ENCODE data around the gene PCDHGA2. TPM values are rescaled to one million over a fixed set of nuclear protein-coding genes. Genes with fewer than 3 reads are reported as not detected.
"Not testable (repeated sequence)": the region's sequence is repeated elsewhere in the genome, so short reads cannot be mapped to it uniquely, and the experiment has no call there.

The PCDHGA2 gene
- not detected for polyA plus RNA-seq (2012; ENCODE audit: missing spikeins)

DNA sequence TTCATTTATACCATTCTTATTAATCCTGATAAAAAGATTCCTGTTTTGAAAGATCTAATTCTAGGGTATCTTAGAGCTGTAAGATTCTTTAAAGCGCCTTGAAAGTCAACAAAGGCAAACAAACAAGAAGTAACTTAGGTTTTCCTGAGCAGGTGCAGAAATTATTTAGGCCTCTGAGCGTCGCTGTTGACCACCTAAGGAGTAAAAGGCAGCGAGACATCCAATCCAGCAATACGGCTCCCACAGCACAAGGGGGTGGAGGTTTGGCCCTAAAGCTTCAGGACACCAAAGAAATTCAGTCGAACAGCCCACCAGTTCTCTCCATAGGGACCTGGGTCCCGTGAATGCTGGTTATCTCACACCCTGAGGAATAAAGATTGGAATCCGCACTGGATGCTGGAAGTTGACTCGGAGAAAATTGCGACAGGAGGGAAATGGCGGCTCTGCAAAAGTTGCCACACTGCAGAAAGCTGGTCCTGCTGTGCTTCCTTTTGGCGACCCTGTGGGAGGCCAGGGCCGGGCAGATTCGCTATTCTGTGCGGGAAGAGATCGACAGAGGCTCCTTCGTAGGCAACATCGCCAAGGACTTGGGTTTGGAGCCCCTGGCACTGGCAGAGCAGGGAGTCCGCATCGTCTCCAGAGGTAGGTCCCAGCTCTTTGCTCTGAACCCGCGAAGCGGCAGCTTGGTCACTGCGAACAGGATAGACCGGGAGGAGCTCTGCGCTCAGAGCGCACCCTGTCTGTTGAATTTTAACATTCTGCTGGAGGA lies at the start of gene PCDHGA2:
PCDHGA2 (plus strand) TSS at position 223 of the 769 bp plus-strand sequence.
- DNase-seq (ENCODE audit: insufficient read length) (no peak), FAIRE-seq (no peak)
- TF ChIP-seq POLR2A (IDR thresholded peaks at IDR 0.05; ENCODE audit: low read depth, low read length): no peak
- TF ChIP-seq TAF1 (IDR thresholded peaks at IDR 0.05; ENCODE audit: borderline replicate concordance, low read depth, low read length): no peak
- TF ChIP-seq POLR2AphosphoS5 (IDR thresholded peaks at IDR 0.05; ENCODE audit: low read depth, low read length): no peak

DNA sequence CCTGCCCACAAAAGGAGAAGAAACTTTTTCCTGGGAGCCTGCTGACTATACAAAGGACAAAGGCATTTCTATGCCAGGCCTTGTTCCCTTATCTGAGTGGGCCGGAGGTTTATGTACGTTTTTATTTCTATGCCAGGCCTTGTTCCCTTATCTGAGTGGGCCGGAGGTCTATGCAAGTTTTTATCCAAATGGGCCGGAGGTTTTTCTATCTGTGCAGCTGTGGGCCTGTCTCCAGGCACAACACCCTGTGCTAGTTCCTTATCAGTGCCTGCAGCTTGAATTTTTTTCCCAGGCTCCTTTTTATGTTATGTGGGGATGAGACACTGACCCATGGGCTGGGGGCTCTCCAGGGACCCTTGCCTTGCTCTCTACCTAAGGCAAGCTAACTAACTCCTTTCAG lies 40.2 kb upstream of the PCDHGA2 start:
- DNase-seq (ENCODE audit: insufficient read length) (no peak), FAIRE-seq (no peak)
- no peak for TF ChIP-seq POLR2A (IDR thresholded peaks at IDR 0.05; ENCODE audit: low read depth, low read length)
- TF ChIP-seq POLR2AphosphoS5 (IDR thresholded peaks at IDR 0.05; ENCODE audit: low read depth, low read length): no peak
- no peak for TF ChIP-seq TAF1 (IDR thresholded peaks at IDR 0.05; ENCODE audit: borderline replicate concordance, low read depth, low read length)

DNA sequence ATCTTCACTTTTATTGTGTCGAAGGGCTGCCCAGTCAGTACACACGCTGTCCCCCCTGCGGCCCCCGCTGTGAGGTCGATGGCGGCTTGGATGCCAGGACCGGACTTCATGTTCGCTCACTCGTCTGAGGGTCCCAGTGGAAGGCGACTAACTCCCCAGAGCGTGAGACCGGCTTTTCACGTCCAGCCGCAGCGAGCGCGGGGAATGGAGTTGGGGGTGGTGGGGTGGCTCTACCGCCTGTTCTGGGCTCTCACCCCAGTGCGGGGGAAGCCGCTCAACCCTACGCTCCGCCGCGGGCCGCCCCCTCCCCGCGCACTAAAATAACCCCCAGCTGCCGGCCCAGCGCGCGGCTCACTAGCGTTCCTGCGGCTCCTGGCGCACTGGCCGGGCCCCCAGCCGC lies 34.8 kb upstream of the PCDHGA2 start, which contains the start of gene SLC25A2:
SLC25A2 (minus strand) TSS at position 294 of the 400 bp plus-strand sequence; CDS start at position 110, 184 bp downstream.
- no peak for DNase-seq (ENCODE audit: insufficient read length)
- TF ChIP-seq POLR2A (IDR thresholded peaks at IDR 0.05; ENCODE audit: low read depth, low read length): no peak
- no peak for TF ChIP-seq POLR2AphosphoS5 (IDR thresholded peaks at IDR 0.05; ENCODE audit: low read depth, low read length)
- no peak for TF ChIP-seq TAF1 (IDR thresholded peaks at IDR 0.05; ENCODE audit: borderline replicate concordance, low read depth, low read length)
- no peak for FAIRE-seq

DNA sequence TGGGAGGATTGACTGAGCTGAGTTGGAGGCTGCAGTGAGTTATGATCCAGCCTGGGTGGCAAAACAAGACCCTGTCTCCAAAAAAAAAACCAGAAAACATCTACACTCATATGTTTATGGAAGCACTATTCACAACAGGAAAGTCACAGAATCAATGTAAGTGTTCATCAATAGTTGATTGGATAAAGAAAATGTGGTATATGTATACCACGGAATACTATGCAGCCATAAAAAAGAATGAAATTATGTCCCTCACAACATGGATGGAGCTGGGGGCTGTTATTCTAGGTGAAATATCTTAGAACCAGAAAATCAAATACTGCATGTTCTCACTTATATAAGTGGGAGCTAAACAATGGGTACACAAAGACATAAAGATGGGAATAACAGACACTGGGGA lies 31.9 kb upstream of the PCDHGA2 start:
- DNase-seq (ENCODE audit: insufficient read length): no peak
- TF ChIP-seq POLR2A (IDR thresholded peaks at IDR 0.05; ENCODE audit: low read depth, low read length): no peak
- TF ChIP-seq TAF1 (IDR thresholded peaks at IDR 0.05; ENCODE audit: borderline replicate concordance, low read depth, low read length): no peak
- no peak for TF ChIP-seq POLR2AphosphoS5 (IDR thresholded peaks at IDR 0.05; ENCODE audit: low read depth, low read length)
- FAIRE-seq: no peak

DNA sequence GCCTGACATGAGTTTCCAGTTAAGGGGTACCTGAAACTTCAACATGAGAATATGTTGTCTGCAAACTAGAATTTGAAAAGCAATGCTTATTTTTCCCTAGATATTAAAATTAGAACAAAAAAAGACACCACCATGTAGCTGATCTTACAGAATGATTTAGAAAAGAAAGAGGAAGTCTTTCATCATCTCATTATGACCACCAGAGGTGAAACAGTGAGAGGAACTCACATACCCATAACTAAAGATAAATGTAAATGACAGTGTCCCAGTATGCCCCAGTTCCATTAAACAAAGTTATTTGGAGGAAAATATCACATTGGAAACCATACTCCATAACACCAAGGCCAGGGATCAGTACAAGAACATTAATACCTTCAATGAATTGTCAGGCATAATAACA lies 24.8 kb upstream of the PCDHGA2 start:
- no peak for FAIRE-seq
- DNase-seq (ENCODE audit: insufficient read length): no peak
- TF ChIP-seq POLR2AphosphoS5 (IDR thresholded peaks at IDR 0.05; ENCODE audit: low read depth, low read length) (no peak), TAF1 (IDR thresholded peaks at IDR 0.05; ENCODE audit: borderline replicate concordance, low read depth, low read length) (no peak), POLR2A (IDR thresholded peaks at IDR 0.05; ENCODE audit: low read depth, low read length) (no peak)

DNA sequence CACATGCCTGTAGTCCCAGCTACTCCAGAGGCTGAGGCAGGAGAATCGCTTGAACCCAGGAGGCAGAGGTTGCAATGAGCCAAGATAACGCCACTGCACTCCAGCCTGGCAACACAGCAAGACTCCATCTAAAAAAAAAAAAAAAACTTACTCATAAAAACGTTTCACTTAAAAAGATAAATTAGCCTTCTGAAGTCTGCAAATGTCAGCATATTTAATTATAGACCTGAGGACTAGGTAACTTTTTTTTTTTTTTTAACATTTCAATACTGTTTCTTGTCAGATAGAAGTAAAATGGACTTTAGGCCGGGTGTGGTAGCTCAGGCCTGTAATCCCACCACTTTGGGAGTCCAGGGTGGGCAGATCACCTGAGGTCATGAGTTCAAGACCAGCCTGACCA lies 21.6 kb upstream of the PCDHGA2 start:
- not testable (repeated sequence) for FAIRE-seq; DNase-seq (ENCODE audit: insufficient read length)

DNA sequence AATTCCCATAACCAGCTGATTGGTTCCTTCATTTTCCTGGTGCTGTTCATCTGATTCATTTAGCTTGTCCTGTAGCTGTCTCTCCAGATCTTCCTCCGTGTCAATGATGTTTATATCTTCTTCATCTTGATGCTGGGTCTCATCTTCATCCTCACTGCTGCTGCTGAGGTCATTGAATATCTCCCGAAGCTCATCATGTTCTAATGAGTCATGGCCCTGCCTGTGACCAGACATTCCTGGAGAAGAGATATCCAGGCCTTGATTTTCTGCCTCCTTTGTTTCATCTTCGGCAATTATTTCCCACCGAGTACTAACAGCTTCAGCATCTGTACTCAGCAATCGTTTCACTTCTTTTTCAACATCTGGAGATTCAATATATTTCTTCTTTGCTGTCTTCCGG lies 19.4 kb upstream of the PCDHGA2 start:
- TF ChIP-seq POLR2A (IDR thresholded peaks at IDR 0.05; ENCODE audit: low read depth, low read length): no peak
- no peak for TF ChIP-seq TAF1 (IDR thresholded peaks at IDR 0.05; ENCODE audit: borderline replicate concordance, low read depth, low read length)
- TF ChIP-seq POLR2AphosphoS5 (IDR thresholded peaks at IDR 0.05; ENCODE audit: low read depth, low read length): no peak
- FAIRE-seq (no peak), DNase-seq (ENCODE audit: insufficient read length) (no peak)

DNA sequence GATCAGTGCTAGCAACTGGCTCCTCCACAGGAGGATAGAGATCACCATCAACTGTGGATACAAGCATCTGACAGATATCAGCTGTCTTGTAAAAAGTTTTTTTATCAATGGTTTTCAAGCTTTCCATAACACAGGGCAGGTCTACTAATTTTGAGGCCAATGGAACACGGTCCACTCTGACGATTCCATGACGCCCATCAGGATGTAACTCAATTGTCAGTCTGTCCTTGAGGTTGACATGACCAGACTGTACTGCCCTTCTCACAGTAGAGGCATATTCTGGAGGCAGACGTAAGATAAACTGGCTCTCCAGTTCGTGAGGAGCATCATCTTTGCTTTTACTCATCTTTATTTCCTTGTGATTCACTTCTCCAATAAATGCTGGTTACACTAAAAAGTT lies 18.9 kb upstream of the PCDHGA2 start:
- DNase-seq (ENCODE audit: insufficient read length) (no peak), FAIRE-seq (peak; percentile 48)
- TF ChIP-seq TAF1 (IDR thresholded peaks at IDR 0.05; ENCODE audit: borderline replicate concordance, low read depth, low read length): no peak
- no peak for TF ChIP-seq POLR2A (IDR thresholded peaks at IDR 0.05; ENCODE audit: low read depth, low read length)
- no peak for TF ChIP-seq POLR2AphosphoS5 (IDR thresholded peaks at IDR 0.05; ENCODE audit: low read depth, low read length)

DNA sequence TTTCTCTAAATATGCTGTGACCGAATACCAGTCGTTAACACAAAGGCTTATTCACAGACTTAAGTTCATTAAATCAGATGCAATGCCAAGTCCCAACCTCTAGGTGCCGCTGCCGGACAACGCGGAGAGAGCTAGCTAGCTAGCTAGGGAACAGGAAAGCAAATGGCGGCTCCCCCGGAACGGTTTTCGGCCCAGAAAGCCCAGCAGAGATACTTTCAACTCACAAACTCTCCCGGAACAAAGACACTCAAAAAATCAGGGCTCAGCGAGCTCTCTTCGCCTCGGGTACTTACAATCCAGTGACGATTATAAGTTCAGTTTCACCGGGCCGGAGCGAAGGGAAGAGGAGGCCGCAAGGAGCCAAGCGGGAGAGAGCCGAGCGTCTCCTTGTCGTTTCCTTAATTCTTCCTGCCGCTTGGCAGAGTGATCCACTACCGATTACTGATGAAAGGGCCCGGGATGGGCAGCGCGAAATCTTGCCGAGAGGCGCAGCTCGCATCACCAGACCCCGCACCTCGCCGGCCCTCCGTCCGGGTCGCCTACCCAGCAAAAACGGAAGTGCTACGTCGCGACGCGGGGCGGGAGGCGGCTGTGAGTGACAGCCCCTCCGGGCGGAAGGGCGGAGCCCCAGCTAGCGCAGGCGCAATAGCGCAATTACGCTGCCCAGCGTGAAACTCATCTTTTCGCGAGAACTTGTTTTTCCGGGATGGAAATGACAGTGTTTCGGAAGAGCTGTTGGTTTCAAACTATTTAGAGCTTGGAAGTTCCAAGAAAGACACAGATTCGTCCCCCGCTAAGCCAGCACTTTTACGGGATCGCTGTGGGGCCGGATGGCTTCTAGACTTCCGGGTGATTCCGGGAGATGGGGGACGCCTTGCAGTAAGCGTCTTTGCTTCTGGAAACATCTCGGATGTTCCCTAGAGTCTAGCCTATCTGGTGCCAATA lies 18.1 kb upstream of the PCDHGA2 start, which contains the start of gene TAF7:
TAF7 (minus strand) TSS at position 560 of the 945 bp plus-strand sequence. CDS start 740 bp downstream, outside the sequence.
- peak; percentile 97 for TF ChIP-seq POLR2A (IDR thresholded peaks at IDR 0.05; ENCODE audit: low read depth, low read length)
- peak; percentile 96 for TF ChIP-seq POLR2AphosphoS5 (IDR thresholded peaks at IDR 0.05; ENCODE audit: low read depth, low read length)
- TF ChIP-seq TAF1 (IDR thresholded peaks at IDR 0.05; ENCODE audit: borderline replicate concordance, low read depth, low read length): peak; percentile 73
- DNase-seq (ENCODE audit: insufficient read length) (peak; percentile 64), FAIRE-seq (peak; percentile 98)

DNA sequence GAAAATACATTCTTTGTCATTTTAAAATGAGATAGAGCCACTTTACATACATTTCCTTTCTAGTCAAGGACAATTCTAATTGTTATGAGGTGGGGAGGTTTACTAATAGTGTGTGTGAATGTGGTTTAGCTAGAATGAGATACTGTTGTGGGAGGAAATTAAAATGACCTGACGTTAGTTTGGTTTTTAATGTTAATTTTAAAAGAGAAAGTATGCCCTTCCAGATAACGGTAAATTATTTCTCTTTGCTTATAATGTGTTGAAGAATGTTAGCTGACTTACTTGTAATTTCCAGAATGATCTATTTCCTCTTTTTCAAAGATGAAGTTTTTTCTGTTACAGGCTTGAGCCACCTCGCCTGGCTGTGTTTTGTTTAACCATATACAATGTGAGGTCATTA lies 16.3 kb upstream of the PCDHGA2 start:
- TF ChIP-seq POLR2A (IDR thresholded peaks at IDR 0.05; ENCODE audit: low read depth, low read length): no peak
- TF ChIP-seq TAF1 (IDR thresholded peaks at IDR 0.05; ENCODE audit: borderline replicate concordance, low read depth, low read length): no peak
- no peak for TF ChIP-seq POLR2AphosphoS5 (IDR thresholded peaks at IDR 0.05; ENCODE audit: low read depth, low read length)
- FAIRE-seq (no peak), DNase-seq (ENCODE audit: insufficient read length) (no peak)

DNA sequence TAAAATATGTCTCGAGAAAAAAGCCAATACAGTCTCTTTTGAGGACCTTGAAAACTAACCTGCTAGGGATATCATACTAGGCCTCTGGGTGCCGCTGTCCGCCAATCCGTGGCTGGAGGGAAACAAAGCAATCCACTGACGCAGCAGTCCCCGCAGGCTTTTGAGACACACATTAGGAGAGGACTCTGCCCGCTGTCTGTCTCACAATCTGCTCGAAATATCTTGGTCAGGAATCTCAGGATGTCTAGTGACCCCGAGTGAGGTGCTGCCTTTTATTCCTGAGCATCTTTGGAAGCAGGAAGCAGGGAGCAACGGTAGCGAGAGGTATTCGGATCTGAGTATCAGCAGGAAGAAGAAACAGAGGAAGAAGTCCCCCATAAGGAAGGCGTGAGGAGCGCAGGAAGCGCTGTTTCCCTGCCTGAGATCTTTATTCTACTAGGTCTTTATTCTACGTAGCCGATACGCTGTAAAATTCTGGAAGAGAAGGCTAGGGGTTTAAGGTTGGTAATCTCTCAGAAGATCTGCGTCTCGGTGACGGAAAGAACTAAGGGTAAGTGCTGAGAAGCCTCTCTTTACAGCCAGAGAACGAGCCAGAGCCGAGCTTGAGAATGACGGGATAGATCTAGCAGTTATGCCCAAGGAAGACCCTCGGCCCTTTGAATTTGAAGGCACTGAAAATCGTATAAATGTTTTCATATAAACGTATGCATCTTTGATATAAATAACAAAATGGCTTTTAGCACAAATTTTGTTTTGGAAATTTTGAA lies 12.3 kb upstream of the PCDHGA2 start:
- DNase-seq (ENCODE audit: insufficient read length) (no peak), FAIRE-seq (peak; percentile 66)
- TF ChIP-seq POLR2A (IDR thresholded peaks at IDR 0.05; ENCODE audit: low read depth, low read length): peak; percentile 30; the same call in 1 of the 2 replicates
- no peak for TF ChIP-seq TAF1 (IDR thresholded peaks at IDR 0.05; ENCODE audit: borderline replicate concordance, low read depth, low read length)

All from GM12892 (cell line).